Stimulated activated CD8-positive, alpha-beta memory T cell treated with anti-CD3 and anti-CD28 coated beads, Interleukin-2, amount 100 ng/mL, for 1 hour (primary cell): ENCODE results near the gene NPC2.

ENCODE experiments used
- DNase-seq, 2 donors: peaks; one replicate each; pipeline ENCODE4 v3.0.0-alpha.2; 2020; ENCODE audit warnings: low read depth in 2 of 2

The NPC2 gene

DNA sequence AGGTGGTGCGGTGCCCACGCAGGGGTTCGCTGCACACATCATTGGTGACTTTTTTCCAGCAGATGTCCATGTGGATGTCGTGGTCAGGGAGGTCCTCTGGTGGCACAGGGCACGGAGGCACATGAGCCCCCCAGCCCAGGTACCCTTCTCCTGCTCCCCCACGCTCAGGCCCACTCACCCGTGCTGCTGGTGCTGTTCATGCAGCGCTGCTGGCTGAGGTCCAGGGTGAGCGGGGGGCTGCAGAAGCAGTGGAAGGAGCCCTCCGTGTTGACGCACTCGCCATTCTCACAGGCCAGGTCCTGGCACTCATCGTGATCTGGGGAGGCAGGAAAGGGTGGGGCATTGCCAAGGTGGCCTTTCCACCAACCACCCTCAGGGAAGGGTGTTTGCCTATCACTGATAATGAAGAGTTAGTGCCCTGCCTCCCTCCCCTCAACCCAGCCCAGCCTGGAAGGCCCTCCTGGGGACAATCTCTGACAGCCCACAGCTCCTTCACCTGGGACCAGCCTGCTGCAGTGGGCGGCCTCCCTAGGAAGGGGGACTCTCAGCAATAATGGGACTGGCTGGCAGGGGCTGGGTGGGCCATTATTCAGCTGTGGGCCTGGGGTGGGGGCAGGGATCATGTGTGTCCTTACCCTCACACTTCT, 10.3 kb upstream of the NPC2 start:
- DNase-seq: no peak

DNA sequence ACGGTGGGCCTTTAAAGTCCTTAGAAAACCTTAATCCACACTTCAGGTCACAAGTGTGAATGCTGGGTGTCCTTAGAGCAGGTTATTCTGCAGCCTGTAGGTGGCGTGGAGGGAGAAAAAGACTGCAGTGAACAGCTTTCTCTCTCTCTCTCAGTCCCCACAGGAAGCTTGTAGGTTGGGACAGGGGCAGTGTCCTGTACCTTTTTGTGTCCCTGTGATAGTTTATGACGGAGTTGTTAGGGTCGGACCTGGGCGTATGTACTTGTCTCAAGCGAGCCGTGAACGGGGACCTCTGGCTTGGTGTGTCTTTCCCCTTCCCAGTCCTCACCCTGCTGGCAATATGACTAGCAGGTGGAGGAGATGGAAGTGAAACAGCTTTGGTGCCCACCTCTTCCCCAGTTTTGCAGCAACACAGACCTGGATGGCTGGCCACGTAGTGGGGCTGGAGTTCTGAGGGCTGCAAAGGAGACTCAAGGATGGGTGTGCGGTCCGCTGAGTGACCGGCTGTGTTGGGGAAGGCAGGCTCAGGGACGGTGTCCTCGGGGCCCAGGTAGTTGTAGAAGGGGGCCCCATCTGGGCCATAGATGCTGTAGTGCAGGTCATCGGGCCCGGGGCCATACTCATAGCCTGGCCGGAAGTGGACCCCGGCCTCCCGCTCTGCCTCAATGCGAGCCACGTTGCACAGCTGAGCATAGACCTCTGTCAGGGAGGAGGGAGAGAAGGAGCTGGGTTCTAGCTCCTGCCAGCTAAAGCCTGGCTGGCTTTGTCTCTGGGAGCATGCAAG, 9.3 kb upstream of the NPC2 start:
- no peak for DNase-seq

DNA sequence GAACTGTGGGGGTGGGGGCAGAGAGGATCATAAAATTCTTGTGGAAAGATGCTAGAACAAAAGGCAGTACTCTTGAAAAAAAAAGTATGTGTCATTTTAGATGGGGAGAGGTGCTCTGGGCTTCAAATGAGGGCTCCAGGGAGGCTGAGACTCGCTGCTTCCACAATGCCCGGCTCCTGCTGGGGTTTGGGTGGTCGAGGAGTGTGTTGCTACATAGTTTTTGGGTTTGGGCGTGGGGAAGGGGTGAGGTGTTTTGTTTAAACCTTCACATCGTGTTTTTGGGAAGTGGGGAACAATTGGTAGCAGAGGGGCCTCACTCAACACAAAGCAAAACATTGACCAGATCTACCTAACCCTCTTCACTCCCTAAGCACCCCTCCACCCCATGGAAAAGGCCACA, 8.6 kb upstream of the NPC2 start:
- no peak for DNase-seq

DNA sequence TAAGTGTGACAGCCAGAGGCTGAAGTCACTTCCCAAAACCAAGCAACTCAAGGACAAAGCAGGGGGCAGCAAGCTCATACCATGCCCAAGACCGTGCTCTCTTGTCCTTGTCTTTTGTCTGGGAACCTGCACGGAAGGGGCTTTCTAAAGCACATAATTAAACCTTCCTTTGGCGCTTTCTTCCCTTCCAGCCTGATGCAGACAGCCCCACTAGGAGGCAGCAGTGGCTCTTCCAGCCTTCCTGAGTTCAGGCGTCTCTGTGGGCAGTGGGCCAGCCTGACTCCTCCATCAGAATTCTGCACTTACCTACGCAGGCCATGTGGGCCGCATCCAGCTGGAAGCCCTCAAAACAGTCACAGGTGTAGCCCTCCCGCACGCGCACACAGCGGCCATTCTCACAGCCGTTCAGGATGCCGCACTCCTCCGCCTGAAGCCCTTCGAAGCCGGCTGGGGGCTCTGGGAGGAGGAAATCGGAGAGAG, 8.1 kb upstream of the NPC2 start:
- no peak for DNase-seq

DNA sequence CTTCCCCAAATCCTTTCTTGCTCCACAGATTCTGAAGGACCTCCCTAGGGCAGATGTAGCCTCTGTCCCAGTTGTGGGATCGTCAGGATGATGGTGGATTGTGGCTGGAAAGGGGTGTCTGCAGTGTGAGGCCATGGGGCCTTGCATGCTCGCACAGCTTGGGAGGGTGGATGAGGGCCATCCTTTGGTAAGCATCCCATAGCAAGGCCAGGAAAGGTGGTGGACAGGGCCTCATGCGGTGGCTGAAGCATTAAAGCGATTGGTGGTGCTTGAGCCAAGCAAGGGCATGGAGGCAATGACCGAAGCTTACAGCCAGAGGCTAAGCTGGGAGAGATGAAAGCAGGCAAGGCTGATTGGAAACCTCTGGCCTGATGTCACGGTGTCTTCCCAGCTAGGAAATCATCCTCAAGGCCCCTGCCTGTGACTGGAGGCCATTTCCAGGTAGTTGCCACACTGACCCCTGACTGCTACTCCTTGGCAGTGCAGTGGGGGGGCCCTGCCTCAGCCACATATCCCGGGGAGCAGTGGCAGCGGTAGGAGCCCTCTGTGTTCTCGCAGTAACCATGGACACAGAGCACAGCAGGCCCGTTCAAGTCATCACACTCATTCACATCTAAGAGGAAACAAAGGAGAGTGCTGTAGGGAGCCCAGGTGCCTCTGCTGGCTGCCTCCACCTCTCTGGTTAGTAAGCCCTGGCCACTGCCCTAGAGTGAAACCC, 7.5 kb upstream of the NPC2 start:
- DNase-seq: no peak

DNA sequence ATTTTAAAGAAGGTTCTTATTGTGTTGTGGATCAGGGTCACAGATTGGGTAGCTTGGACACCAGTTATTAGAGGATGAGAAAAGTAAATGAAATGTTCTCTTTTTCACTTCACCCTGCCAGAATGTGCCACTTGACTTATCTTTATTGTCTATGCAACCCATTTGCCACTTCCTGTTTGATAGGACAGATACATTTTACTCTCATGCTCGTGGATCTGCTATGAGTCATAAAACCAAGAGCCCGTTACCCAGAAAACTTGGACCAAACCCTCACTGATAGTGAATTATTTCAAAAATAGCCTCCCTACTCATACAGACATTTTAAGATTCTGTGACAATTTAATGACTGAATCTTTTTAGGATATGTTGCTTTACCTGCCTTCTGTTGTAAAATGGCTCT, 2.3 kb upstream of the NPC2 start:
- DNase-seq: no peak

DNA sequence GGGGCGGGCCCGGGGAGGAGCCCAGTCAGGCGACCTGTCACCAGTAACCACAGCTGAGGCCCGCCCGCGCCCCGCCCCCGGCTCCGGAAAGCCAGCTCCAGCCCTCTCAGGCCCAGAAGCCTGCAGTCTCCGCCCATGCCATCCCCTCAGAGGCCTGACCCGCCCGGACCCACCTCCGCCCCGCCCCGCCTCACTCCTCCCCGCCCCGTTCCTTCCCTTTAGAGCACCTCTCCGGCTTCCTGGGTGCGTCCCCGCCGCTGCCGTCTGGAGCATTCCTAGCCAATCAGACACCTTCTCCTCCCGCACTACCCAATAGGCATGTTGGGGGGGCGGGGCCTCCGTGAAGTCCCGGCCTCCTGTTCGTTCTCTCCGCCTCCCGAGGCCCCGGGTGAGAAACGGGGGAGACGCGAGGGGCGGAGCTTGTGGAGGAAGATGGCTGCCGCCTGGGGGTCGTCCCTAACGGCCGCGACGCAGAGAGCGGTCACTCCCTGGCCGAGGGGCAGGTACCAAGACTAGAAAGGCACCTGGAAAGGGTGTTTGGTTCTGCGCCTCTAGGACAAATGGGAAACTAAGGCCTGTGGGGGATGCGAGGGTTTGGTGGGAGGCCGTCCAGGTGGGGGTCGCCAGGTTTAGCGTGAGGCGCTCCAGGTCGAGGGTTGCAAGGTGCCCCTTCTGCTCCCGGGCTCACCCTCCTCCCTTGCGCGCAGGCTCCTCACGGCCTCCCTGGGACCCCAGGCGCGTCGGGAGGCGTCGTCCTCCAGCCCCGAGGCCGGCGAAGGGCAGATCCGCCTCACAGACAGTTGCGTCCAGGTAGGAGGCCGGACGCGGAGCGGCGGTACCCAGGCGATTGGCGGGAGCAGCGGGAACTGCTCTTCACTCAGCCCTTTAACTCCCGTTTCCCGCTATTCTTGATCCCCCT, 497 bp upstream of the NPC2 start, which contains the start of gene ISCA2:
Gene ISCA2 (plus strand): TSS at position 423 of the 919 bp plus-strand sequence. CDS start 10 bp downstream, at position 433.
- peak; percentile 98 to 99 for DNase-seq

DNA sequence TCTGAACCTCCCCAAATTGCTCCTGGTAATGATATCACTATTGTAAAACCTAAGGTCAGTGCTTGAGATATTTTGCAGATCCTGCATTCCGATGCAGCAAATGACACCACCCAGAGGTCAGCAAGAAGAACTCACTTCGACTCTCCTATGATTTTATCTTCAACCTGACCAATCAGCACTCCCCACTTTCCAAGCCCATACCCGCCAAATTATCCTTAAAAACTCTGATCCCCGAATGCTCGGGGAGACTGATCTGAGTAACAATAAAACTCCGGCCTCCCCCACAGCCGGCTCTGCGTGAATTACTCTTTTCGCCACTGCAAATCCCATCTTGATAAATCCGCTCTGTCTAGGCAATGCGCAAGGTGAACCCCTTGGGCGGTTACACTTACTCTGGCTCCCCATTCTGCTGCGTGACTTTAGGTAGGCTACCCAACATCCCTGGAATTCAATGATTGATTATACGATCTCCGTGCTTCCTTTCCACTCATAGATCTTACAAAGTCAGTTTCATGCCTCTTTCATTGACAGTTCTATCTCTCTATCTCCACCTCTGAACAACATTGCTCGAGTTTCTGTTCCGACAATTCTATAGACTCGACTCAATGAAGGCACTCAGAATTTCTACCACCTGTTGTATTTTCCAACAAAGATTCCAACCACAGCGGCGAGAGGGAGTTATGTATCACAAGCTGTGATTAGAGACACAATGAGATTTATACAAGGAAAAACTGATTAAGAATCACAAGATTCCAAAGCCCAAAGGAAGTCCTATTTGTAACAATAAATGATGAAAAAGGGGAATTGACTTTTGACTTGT, 939 bp downstream of the NPC2 start:
- no peak for DNase-seq

DNA sequence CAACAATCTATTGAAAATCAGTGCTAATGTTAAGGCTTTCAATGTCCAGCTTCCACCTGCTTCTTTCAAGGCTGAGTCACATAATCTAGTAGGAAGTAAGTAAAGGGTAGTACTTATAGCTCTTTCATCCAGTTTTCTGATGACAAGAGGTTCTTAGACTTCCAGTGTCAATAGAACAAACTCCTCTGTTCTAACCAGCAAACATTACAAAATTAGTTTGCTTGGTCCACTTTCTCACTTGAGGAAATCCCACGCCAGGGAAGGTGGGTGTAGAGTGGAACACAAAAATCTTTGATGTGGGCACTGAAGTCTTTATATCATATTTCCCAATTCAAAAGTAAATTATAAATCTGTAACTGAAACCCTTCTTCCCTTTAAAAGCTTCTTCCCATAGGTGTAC, 2.6 kb downstream of the NPC2 start:
- DNase-seq: no peak

DNA sequence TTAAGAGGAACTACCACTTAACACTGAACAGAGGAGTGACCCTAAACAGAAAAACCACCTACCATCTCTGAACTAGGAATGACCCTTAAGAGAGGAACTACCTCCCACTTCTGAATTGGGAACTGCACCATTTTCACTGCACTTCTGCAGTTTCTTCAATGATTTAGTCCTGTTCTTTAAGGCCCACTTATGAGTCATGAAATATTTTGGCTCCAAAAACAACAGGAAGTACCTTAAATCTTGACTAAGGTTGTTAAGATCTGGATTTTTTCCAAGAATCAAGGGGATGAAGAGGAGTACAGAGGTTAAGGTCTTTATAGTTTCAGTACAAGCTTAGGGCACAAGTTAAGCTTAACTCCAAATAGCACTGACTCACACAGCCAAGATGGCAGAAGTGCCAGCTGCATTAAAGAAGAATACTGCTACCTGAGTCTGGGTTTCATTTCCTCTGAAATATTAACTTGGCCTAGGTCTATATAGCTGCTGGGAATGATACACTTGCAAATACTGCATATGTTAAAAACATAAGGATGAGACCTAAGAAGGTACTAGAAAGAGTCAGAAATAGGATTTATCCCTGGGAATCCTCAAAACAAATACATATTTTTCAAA, 4.2 kb downstream of the NPC2 start:
- DNase-seq: no peak

DNA sequence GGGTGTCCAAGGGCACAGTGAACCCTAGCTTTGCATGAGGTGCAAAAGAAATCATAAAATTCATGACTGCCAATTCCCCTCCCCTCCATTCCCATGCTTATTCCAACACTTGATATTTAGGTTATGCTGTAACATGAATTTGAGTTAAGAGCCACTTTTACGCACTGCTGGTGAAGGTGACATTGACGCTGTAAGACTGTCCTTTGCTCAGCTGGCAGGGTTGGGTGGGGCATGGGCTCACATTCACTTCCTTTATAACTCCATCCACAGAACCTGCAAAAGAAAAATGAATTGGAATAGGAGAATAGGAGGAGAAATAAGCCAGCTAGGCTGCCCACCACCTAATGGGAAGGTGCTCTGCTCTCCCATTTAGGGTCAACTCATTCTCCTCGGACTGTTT, 6.9 kb downstream of the NPC2 start:
- no peak for DNase-seq

DNA sequence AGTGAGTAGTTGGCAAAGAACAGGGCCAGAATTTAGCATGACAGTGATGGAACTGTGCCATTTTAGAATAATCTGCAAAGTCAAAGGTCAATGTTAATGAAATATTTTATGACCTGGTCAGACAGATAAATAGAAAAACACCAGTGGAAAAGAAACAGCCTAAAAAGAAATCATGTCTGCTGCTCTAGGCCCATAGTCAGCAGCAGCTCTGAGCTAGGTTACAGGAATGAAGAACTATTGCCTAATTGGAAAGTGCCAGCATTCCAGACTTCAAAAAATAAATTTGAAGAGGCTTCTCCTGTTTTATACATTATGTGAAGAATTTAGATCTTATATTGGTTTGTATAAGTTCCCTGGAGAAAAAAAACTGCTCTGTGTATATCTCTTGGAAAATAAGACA, 9.8 kb downstream of the NPC2 start:
- DNase-seq: no peak

DNA sequence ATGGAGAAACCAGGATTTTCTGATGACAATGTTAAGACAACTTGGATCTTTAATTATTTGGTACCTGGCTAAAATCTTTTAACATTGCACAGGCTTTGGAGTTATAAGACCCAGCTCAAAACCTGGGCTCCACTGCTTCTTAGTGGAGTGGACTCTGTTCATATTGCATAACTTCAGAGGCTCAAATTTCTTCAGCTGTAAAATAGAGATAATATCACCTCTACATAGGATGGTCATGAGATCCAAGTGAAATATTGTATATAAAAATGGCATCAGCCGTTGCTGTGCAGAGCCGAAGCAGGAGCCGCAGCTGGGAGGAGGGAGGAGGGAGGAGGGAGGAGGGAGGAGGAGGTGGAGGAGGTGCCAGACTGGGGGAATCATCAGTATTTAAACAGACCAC, 10.5 kb downstream of the NPC2 start:
- DNase-seq: no peak

DNA sequence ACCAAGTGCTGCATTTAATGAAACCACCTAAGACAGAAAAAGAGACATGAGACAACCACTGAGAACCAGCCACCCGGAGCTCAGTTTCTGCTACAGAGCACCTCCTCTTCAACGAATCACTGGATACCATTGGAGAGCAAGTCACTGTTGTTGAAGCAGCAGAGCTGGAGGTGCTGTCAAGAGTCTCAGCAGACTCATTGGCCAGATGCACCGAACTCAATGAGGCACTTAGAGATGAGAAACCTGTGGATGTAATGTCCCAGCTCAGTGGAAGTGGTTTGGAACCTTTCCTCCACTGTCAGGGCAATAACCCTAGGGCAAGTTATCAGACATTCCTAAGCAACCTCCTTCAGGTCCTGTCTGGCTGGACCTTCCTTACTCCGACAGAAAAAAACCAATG, 13.1 kb downstream of the NPC2 start:
- DNase-seq: no peak

DNA sequence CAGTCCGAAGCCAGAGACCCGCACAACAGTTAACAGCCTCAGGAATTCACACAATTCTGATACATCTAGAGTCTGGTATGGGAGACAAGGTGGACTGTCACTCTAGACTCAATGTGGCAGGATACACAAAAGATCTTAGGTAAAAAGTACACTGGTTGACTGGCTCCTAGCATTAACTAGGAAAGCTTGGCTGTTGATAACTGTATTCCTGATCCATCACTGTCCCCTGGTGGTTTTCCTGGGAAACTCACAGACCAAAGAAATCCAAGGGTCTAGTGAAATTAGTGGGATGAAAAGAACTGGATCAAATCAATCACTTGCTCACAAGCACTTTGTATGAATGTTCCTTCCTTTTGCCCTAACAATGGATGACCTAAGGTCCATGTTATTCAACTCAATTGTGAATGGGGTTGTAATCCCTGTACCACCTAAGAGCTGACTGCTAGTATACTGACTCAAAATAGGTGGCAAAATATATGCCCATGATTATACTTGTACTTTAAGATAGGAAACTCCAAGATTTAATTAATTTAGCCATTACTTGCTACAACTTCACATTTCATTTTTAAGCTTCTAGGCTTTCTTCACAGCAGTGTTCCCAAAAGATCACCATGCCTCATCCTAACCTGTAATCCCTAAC, 14.0 kb downstream of the NPC2 start:
- DNase-seq: no peak

DNA sequence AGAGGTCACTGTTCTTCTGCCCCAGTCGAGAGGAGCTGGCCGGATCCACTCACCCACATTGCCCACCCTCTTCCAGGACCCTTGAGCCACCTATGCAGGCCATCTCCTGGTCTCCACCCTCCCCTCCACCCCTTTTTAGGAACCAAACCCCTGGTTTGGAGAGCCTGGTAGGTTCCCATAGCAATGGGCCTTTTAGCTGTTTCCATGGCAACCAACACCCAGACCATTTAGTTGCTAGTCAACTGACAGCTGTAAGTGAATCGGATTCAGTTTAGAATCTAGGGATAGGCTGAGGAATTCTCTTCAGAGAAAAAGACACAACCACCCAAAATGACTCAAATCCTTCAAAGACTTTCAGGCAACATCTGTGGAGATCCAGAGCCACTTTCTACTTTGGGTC, 16.5 kb downstream of the NPC2 start:
- no peak for DNase-seq

DNA sequence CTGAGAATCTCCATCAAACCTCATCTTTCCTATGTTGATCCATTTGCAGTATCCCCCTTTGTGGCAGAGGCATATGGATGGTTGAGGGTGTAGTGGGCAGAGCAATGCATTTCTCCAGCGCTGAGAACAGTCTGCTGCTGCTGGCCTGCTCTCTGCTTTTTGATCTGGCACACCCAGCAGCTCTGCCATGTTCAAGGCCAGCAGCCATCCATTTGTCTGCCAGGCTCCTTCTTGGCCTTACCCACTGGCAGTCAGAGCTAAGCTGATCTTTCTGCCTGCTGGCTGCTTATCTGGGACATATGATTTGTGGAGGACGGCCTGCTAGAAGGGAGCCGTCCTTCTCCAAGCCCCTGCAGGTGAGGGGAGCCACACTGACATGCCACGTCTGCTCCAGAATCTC, 17.0 kb downstream of the NPC2 start:
- DNase-seq: no peak

DNA sequence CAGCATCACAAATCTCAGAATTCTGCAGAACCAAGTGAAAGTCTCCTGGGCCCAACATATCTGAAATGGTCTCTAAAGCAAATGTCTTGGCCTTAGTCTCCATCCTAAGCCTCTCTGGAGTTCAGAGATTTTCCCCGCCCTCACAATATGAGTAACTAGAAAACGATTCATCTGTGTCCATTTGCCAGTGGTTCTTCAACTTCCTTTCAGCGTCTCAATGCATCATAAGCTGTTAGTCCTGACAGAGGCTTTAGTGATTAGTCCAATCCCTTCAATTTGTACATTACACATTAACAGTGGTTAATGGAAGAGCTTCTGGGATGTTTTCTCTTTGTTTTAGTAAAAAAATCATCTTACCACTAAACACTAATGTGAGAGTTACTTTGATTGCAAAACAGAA, 17.4 kb downstream of the NPC2 start:
- no peak for DNase-seq

DNA sequence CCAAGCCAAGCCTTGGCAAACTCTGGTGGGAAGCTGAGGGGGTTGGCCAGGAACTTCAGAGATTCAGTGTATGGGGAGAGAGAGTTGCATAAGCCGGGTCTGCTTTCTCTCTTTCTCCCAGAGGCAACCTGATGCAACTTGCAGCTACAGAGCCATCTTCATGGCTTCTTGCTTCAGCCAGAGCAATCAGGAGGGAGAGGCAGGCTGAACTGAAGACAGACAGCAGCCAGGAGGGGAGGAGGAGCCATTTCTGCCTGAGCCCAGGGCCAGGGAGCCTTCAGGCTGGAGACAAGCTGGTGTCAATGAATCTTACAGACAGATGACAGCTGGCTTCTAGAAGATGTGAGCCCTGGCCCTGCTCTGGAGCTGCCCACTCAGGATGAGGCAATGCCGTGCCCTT, 18.7 kb downstream of the NPC2 start:
- DNase-seq: no peak

DNA sequence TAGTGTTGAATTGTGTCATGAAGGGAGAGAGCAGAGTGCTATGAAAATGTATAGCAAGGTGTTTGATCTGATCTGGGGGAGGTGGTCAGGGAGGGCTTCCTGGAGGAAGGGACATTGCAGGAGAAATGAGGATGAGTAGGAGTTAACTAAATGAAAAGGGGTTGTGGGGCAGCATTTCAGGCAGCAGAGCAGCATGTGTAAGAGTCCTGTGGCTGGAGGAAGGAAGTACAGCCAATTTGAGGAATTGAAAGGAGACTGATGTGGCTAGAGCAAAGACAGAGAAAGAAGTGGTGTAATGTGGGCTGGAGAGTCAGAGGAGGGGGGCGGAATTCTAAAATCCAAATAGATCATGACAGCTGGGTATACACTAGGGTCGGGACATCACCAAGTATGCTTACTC, 20.5 kb downstream of the NPC2 start:
- no peak for DNase-seq
